ENCODE data around the gene MED27. TPM values are rescaled to one million over a fixed set of nuclear protein-coding genes. Genes with fewer than 3 reads are reported as not detected.

MED27 gene
- total and polyA plus RNA-seq, 2 of the 4 experiments (the other 2 are of a cell fraction): 50.2 to 63.4 TPM

- no peak overlapping the region for H2AK5ac ChIP-seq (ENCODE audit: low read depth, low read length)
- H3K27ac ChIP-seq (ENCODE audit: insufficient read depth, low read length): no peak overlapping the region
- no TSS peak for BruUV-seq (replicated peaks)
- H3K9me3 ChIP-seq (ENCODE audit: control insufficient read depth, insufficient read depth, low read length): no peaks in the 10 kb centered on the region
- no peak overlapping the region for H2BK15ac ChIP-seq (ENCODE audit: low read depth, low read length)
- intact Hi-C loops (cut with micrococcal nuclease) (no loop called here), in situ Hi-C loops (cut with MboI; ENCODE audit: low sequenced_read_pairs) (no loop called here), dilution Hi-C loops (cut with HindIII; ENCODE audit: low sequenced_read_pairs, unreplicated experiment) (no loop called here)
- H3K9me1 ChIP-seq (ENCODE audit: insufficient read depth, low read length): peaks cover 2% of the 10 kb centered on the region; the same call in 1 of the 2 replicates
- H4K20me1 ChIP-seq (ENCODE audit: insufficient read depth, low read length): peaks cover 5% of the 10 kb centered on the region; the same call in 1 of the 2 replicates
- ATAC-seq (ENCODE audit: low read depth) (no peak), DNase-seq (no peak)
- no peak overlapping the region for H2BK20ac ChIP-seq (ENCODE audit: low read depth, low read length)
- H3K18ac ChIP-seq (ENCODE audit: low read depth, low read length): no peak overlapping the region
- no peak overlapping the region for H4K5ac ChIP-seq (ENCODE audit: low read depth, low read length)
- no peak overlapping the region for H3K4ac ChIP-seq (ENCODE audit: low read depth, low read length)
- no peak overlapping the region for H2AFZ ChIP-seq (replicated peaks; ENCODE audit: low read length, poor library complexity)
- H3K56ac ChIP-seq (ENCODE audit: extremely low read depth, insufficient read depth, low read length): no peak overlapping the region
- no peak overlapping the region for H3K4me3 ChIP-seq (ENCODE audit: insufficient read depth, low read depth, low read length)
- no peak overlapping the region for H4K91ac ChIP-seq (ENCODE audit: insufficient read depth, low read depth, low read length)
- no peak overlapping the region for H3K14ac ChIP-seq (replicated peaks; ENCODE audit: low read depth, low read length)
- WGBS, 2 experiments (ENCODE audit: extremely low coverage in 2 of 2, insufficient read length in 1 of 2): 93% methylated on average over 4 of the region's 6 CpGs; no CpG with 5 or more reads in 1 of the 2 experiments
- H3K36me3 ChIP-seq (ENCODE audit: control insufficient read depth, insufficient read depth, low read length): no peaks in the 10 kb centered on the region
- H2BK120ac ChIP-seq (ENCODE audit: low read depth, low read length): no peak overlapping the region
- H3K27me3 ChIP-seq (ENCODE audit: control insufficient read depth, insufficient read depth, low read length): no peaks in the 10 kb centered on the region
- no peak overlapping the region for H3K9ac ChIP-seq (ENCODE audit: low read depth, low read length)
- CTCF ChIA-PET: no interaction called here
- H3K4me2 ChIP-seq (ENCODE audit: low read depth, low read length): no peak overlapping the region
- TF ChIP-seq MXI1 (IDR thresholded peaks at IDR 0.05; ENCODE audit: borderline replicate concordance, low read depth, low read length) (no peak), FOS (IDR thresholded peaks at IDR 0.05; ENCODE audit: low read depth, low read length) (no peak), CEBPB (IDR thresholded peaks at IDR 0.05; ENCODE audit: low read depth, low read length) (no peak), BHLHE40 (IDR thresholded peaks at IDR 0.05; ENCODE audit: low read depth, low read length) (no peak), ELK1 (IDR thresholded peaks at IDR 0.05; ENCODE audit: borderline replicate concordance, low read depth, low read length) (no peak), CHD1 (IDR thresholded peaks at IDR 0.05; ENCODE audit: low read depth, low read length) (no peak), MAZ (IDR thresholded peaks at IDR 0.05; ENCODE audit: borderline replicate concordance, low read depth, low read length) (no peak), SMC3 (IDR thresholded peaks at IDR 0.05; ENCODE audit: low read depth, low read length) (no peak), CTCF (conservative IDR thresholded peaks at IDR 0.05; ENCODE audit: low read depth, low read length) (no peak), USF2 (IDR thresholded peaks at IDR 0.05; ENCODE audit: low read depth, low read length) (no peak), MAFK (IDR thresholded peaks at IDR 0.05; ENCODE audit: low read depth, low read length) (no peak), NFE2L2 (IDR thresholded peaks at IDR 0.05; ENCODE audit: low read depth, low read length) (no peak), RAD21 (IDR thresholded peaks at IDR 0.05; ENCODE audit: low read length) (no peak), RFX5 (IDR thresholded peaks at IDR 0.05; ENCODE audit: low read depth, low read length) (no peak), POLR2A (IDR thresholded peaks at IDR 0.05; ENCODE audit: low read depth, low read length) (no peak), RCOR1 (IDR thresholded peaks at IDR 0.05; ENCODE audit: insufficient replicate concordance, low read length) (no peak)
- no peaks in the 10 kb centered on the region for H3K79me1 ChIP-seq (ENCODE audit: low read depth in 1 of 2, low read length in 2 of 2)
- POLR2A ChIA-PET (ENCODE audit: unreplicated experiment): no interaction called here
- no peak overlapping the region for H3K23ac ChIP-seq (ENCODE audit: low read depth, low read length)
- no peak overlapping the region for H4K8ac ChIP-seq (ENCODE audit: low read depth in 2 of 2, low read length in 2 of 2)
- H2BK5ac ChIP-seq (ENCODE audit: low read depth, low read length, poor library complexity, severe bottlenecking): no peak overlapping the region
- peak overlapping the region; percentile 68 for H2AK9ac ChIP-seq (replicated peaks; ENCODE audit: low read depth, low read length, poor library complexity)
- H3K4me1 ChIP-seq (ENCODE audit: control insufficient read depth, insufficient read depth, low read length): peaks cover 3% of the 10 kb centered on the region; the same call in 1 of the 2 replicates
Measured at GRCh38 chr9:131867611-131868192, 212.0 kb downstream of the MED27 start.
